Kidney glomerular epithelial cell (primary cell): ENCODE results near the gene DENND2C.

Experiments
- DNase-seq: peaks from one replicate; lab custom pipeline; 2025; lab: John Stamatoyannopoulos, UW

DENND2C gene, protein sequence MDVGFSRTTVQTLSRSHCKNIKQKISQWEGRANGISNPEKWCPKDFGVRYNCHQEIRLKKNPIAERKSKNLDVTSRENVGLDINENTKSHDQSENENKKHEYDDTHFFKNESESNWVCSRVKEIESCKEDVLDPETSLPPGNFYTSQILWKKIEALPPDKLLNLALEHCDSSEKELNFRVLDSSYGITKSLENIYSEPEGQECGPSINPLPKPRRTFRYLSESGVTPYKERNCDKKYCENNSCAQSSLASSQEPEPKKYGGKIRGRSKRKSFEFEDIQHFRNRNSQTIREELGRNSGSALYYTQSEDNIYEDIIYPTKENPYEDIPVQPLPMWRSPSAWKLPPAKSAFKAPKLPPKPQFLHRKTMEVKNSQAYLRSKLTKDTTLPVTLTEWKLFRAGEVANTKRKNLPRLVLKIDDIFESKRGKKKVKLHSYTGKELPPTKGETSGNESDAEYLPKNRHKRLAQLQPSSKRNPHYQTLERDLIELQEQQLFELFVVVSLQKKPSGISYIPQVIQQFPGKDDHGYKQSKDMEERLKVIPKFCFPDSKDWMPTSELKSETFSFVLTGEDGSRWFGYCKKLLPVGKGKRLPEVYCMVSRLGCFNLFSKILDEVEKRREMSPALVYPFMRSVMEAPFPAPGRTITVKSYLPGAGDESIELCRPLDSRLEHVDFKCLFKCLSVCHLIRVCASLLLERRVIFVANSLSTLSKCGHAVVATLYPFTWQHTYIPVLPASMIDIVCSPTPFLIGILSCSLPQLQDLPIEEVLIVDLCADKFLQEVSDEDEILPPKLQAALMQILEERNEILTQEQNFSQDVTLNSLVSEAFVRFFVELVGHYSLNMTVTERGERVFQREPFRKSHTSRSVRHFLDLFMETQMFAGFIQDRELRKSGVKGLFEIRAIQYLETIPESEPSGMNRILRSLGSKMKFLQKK

DNA sequence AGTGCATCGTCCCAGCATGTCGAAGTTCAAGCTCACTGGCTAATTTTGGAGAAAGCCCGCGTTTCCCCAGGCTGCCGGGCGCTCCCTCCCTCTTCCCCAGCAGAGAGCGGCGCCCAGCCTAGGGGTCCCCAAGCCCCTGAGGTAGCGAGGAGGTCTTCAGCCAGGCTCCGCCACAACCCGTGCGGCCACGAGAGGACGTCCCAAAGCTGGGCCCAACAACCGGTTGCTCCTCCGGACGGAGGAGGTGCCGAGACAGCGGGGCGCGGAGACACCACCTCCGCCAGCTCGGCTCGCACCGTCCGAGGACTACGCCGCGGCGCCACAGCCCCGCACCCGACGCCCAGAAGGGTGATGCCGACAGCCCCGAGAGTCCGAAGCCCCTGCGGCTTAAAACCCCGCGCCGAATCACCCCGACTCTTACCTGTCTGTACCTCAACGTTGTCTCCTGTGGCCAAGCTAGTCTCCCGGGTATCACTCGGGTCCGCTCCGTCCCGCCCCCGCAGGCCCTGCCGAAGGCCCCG, at the start of gene DENND2C:
DENND2C (minus strand) TSS at position 488 of the 521 bp plus-strand sequence. CDS start 44,065 bp downstream, outside the sequence.
- DNase-seq = peak; percentile 22

- DNase-seq = no peak
Observed at GRCh38 chr1:114719424-114719787, 49.6 kb upstream of the DENND2C start.

GRCh38 chr1:114718661-114719423, 49.0 kb upstream of the DENND2C start:
- DNase-seq = no peak

DNA sequence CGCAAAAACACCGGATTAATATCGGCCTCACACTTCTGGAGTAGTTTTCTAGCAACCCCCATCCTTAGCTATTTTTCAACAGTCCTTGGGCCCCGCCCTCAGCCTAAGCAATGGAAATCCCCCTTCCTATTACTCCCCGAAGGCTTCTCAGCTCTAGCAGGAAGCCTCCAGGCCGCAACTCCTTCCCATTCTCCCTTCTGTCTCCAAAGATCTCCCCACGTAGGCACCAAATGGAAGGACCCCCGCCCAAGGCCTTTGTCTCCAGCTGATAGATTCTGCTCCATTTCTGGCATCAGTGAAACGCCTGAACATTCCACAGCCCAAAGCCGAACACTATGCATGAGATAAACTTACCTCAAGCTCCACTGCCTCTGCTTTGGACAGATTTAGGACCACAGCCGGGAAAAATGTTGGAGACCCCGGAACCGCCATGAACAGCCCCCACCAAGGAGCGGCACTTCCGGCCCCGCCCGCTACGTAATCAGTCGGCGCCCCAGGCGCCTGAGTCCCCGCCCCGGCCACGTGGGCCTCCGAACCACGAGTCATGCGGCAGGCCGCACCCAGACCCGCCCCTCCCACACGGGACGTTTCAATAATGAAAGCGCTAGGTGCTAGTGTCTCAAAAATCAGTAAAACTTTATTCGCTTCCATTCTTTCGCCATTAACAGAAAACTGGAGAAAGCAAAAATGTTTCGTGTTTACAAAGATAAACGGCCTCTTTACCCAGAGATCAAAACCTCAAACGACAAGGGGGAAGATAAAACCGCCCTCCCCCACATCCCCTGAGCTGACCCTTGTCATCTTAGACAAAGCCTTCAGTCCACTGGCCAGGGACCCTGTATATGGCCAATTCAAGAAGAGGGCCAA, 46.7 kb upstream of the DENND2C start, which contains the start of gene NRAS:
NRAS (minus strand) TSS at position 468 of the 867 bp plus-strand sequence. CDS start 611 bp downstream, outside the sequence.
- peak; percentile 59 for DNase-seq

DNA sequence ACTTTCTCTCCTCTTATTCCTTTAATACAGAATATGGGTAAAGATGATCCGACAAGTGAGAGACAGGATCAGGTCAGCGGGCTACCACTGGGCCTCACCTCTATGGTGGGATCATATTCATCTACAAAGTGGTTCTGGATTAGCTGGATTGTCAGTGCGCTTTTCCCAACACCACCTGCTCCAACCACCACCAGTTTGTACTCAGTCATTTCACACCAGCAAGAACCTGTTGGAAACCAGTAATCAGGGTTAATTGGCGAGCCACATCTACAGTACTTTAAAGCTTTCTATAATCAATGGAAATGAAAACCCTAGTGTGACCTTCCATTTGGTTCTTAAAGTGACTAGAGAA, 46.1 kb upstream of the DENND2C start:
- peak; percentile 54 for DNase-seq

DNA sequence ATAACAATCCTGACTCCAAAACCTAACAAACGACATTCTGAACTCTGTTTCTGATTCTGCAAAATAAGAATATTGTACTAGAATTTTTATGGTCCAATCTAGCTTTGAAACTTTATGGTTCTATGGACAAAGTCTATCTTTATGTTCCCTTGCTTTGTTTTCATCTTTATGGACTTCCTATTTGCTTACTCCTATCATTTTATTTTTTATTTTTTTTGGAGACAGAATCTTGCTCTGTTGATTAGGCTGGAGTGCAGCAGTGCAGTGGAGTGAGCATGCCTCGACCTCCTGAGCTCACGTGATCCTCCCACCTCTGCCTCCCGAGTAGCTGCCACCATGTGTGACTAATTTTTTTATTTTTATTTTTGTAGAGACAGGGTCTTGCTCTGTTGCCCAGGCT, 43.1 kb upstream of the DENND2C start:
- DNase-seq = no peak

DNA sequence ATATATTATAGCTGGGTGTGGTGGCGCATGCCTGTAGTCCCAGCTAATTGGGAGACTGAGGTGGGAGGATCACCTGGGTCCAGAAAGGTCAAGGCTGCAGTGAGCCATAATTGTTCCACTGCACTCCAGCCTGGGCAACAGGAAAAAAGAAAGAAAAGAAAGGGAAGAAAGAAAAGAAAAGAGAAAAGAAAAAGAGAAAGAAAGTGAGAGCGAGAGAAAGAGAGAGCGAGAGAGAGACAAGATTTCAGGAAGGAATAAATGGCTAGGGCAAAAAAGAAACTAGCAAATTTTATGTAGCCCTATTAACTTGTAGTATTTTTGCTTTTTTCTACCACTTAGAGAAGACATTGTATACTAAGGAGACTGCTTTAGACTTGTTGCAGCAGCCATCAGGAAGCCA, 40.5 kb upstream of the DENND2C start:
- DNase-seq = no peak

DNA sequence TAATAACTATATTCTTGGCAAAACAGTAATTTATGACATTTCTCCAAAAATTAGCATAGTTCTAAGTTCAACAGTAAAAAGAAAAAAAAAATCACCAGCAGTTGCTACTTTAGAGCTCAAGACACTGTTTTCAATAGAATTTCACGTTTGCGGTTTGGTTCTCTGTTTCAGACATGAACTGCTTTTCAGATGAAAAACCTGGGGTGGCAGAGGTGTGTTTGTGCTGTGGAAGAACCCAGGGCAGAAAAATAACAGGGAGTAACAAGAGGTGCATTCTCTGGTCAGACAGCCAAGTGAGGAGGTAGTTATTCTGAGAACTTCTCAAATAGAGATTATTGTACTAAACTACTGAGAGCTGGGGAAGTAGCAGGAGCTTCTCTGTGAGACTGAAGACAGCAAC, 37.8 kb upstream of the DENND2C start:
- no peak for DNase-seq

- no peak for DNase-seq
Observed at GRCh38 chr1:114703242-114703641, 33.4 kb upstream of the DENND2C start.

DNA sequence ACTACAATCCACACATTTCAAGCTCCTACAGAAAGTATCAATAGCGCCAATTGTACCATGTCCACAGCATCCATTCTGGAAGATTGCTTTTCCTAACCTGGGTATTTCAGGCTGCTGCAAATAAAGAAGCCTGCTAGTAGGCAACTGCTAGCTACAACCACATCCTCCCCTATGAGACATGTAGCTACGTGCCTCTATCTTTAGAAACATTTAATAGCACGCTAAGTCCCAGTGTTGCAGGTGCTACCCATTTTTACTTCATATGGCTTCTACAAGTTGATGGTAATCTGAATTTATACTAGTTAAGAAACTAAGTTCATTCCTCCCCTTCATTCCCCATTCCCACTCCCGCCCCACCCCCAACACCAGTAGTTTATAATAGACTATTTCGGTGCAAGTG, 32.9 kb upstream of the DENND2C start:
- DNase-seq = no peak

DNA sequence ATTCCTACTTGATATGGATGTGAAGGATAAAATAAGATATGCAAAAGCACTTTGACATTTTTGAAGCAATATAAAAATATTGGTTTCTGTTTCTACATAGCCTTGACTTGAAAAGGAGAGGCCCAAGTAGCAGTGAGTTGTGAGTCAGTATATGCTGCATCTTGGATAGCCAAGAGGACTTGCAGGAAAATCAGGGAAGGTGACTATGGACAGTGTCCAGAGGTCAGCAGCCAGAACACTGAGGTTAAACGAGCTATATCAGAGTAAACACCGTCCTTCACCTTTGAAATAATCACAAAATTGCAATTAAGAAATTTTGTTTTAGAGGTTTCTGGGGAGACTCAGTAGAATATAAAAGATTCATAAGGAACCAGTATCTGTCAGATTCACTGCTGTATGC, 32.1 kb upstream of the DENND2C start:
- DNase-seq = no peak

GRCh38 chr1:114700036-114700600, 30.3 kb upstream of the DENND2C start:
- DNase-seq = no peak

GRCh38 chr1:114696810-114697209, 27.0 kb upstream of the DENND2C start:
- no peak for DNase-seq

DNA sequence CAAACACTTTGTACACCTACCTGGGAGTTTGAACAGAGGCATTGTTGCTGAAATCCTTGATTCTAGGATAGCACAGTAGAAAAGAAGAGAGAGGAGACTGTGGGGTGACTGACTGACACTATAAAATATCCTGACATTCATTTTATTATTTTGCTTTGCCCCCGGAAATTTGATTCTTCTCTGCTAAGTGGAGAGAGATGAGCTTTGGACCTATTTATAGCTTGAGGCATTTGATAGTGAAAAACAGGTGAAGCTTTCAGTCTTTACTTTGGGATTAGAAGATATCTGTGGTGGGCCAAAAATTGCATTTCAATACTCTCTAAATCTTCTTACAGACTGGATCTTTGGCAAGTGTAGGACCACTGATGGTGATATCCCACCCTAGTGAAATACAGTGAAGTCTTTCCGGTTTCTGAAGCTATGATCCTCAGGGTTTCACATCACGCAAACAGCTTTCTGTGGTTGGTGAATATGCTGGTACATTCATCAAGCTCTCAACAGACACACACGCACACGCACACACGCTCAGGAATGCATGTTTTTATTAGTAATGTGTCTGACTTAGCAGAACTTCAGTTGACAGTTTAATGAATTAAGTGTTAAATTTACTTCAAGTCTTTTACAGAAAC, 25.7 kb upstream of the DENND2C start, which contains the start of gene AMPD1:
AMPD1 (minus strand) TSS at position 117 of the 629 bp plus-strand sequence; CDS start at position 42, 75 bp downstream.
- peak; percentile 22 for DNase-seq

DNA sequence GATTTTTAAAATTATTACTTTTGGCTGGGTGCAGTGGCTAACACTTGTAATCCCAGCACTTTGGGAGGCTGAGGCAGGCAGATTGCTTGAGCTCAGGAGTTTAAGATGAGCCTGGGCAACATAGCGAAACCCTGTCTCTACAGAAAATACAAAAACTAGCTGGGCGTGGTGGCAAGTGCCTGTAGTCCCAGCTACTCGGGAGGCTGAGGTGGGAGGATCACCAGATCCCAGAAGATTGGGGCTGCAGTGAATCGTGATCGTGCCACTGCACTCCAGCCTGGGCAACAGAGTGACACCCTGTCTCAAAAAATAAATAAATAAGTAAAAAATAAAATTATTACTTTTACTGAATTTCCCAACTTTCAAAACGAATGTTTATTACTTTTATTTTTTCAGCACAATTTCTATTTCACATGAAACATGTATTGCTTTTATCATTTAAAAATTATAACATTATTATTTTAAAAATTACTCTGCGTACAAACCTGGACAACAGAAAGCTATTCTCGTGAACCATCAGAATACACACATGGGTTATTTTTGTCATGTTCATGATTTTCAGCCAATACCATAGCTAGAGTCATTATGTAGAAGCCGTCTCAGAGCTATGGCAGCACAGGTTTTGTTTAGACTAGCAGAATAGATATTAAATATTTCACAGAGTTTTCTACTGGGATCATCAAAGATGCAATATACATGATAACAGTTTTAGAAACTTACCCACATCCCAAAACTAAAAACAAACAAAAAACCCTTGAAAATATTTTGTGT, 24.9 kb upstream of the DENND2C start:
- no peak for DNase-seq

DNA sequence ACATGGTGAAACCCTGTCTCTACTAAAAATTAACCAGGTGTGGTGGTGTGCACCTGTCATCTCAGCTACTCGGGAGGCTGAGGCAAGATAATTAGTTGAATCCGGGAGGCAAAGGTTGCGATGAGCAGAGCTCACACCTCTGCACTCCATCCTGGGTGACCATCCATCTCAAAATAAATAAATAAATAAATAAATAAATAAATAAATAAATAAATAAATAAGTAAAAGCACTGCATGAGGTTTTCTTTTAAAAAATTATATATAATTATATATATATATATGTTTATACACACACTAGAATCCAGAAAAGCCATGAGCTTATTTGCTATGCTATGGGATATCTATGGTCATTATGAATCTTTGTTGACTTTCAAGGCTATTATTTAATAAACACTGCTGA, 23.1 kb upstream of the DENND2C start:
- no peak for DNase-seq

GRCh38 chr1:114691061-114691460, 21.2 kb upstream of the DENND2C start:
- no peak for DNase-seq

- DNase-seq = no peak
Observed at GRCh38 chr1:114690148-114690547, 20.3 kb upstream of the DENND2C start.

GRCh38 chr1:114688526-114688925, 18.7 kb upstream of the DENND2C start:
- DNase-seq = no peak
